Activated CD4-positive, CD25-positive, alpha-beta regulatory T cell treated with anti-CD3 and anti-CD28 coated beads, Interleukin-2, amount 50 U/mL, for 16 hours (primary cell): ENCODE measurements around the gene HYAL4.
"Not testable (repeated sequence)": the region's sequence is repeated elsewhere in the genome, so short reads cannot be mapped to it uniquely, and the experiment has no call there.

Experiments
- DNase-seq: peaks from one replicate; pipeline ENCODE4 v3.0.0-alpha.2; 2020; ENCODE audit warnings: low read depth, low spot score

Gene HYAL4

GRCh38 chr7:123844712-123845219, at the start of gene HYAL4:
Gene HYAL4 (plus strand): TSS chr7:123845169. CDS start chr7:123868274, 23,105 bp downstream.
- DNase-seq, result no peak

- no peak for DNase-seq
These were observed 49.1 kb upstream of the HYAL4 start for GRCh38 chr7:123795917-123796316.

GRCh38 chr7:123796568-123796967, 48.4 kb upstream of the HYAL4 start:
- DNase-seq, result no peak

- DNase-seq, result no peak
These were observed 47.1 kb upstream of the HYAL4 start for GRCh38 chr7:123797673-123798531.

- no peak for DNase-seq
These were observed 46.3 kb upstream of the HYAL4 start for GRCh38 chr7:123798532-123799188.

GRCh38 chr7:123802249-123802648, 42.7 kb upstream of the HYAL4 start:
- DNase-seq, result no peak

GRCh38 chr7:123805287-123805686, 39.7 kb upstream of the HYAL4 start:
- DNase-seq, result no peak

- DNase-seq, result no peak
These were observed 35.5 kb upstream of the HYAL4 start for GRCh38 chr7:123809471-123809870.

- DNase-seq, result no peak
These were observed 33.9 kb upstream of the HYAL4 start for GRCh38 chr7:123811056-123811455.

GRCh38 chr7:123816916-123817315, 28.1 kb upstream of the HYAL4 start:
- no peak for DNase-seq

- no peak for DNase-seq
These were observed 26.0 kb upstream of the HYAL4 start for GRCh38 chr7:123819001-123819400.

- not testable (repeated sequence) for DNase-seq
These were observed 25.2 kb upstream of the HYAL4 start for GRCh38 chr7:123819795-123820194.

- DNase-seq, result no peak
These were observed 24.1 kb upstream of the HYAL4 start for GRCh38 chr7:123820864-123821263.

- DNase-seq, result no peak
These were observed 23.6 kb upstream of the HYAL4 start for GRCh38 chr7:123821320-123821719.

GRCh38 chr7:123823898-123824753, 20.8 kb upstream of the HYAL4 start:
- DNase-seq, result no peak

- DNase-seq, result no peak
These were observed 20.3 kb upstream of the HYAL4 start for GRCh38 chr7:123824754-123825067.

GRCh38 chr7:123828805-123829204, 16.2 kb upstream of the HYAL4 start:
- no peak for DNase-seq

- DNase-seq, result no peak
These were observed 8.3 kb upstream of the HYAL4 start for GRCh38 chr7:123836656-123837055.

- not testable (repeated sequence) for DNase-seq
These were observed 5.9 kb upstream of the HYAL4 start for GRCh38 chr7:123839106-123839505.

- not testable (repeated sequence) for DNase-seq
These were observed 827 bp upstream of the HYAL4 start for GRCh38 chr7:123844142-123844541.

- no peak for DNase-seq
These were observed 851 bp downstream of the HYAL4 start for GRCh38 chr7:123845823-123846216.
